GM12892 (cell line): ENCODE data around the gene ZNF697.

ENCODE experiments used
- POLR2A ChIP-seq: IDR thresholded peaks from 2 replicates; pipeline ENCODE4 v1.6.1; 2011; ENCODE audit warnings: low read depth, low read length, control low read depth
- POLR2AphosphoS5 ChIP-seq: IDR thresholded peaks from 2 replicates; pipeline ENCODE4 v1.6.1; 2011; ENCODE audit warnings: low read depth, low read length, control low read depth

- TF ChIP-seq POLR2AphosphoS5, result no peak
- TF ChIP-seq POLR2A, result no peak
Measured at GRCh38 chr1:119632841-119633240, 15.2 kb downstream of the ZNF697 start.
